ENCODE measurements around the gene PIGZ. TPM values are rescaled to one million over a fixed set of nuclear protein-coding genes. Genes with fewer than 3 reads are reported as not detected.

Gene PIGZ
- 0.68 and 0.69 TPM in 2 replicates for total RNA-seq (2021)
- Bru-seq, nascent RNA: percentile 37 among the genes with signal in this experiment
- BruChase-seq, experiment 1, labeled RNA remaining after a 2-hour chase: percentile 32 among the genes with signal in this experiment
- percentile 40 among the genes with signal in this experiment for BruChase-seq, experiment 2, labeled RNA remaining after a 6-hour chase
- long read RNA-seq, partial matches to known transcripts: 0 of 1 reads
- long read RNA-seq, other reads (novel, unspliced or antisense): 0 of 1 reads

DNA sequence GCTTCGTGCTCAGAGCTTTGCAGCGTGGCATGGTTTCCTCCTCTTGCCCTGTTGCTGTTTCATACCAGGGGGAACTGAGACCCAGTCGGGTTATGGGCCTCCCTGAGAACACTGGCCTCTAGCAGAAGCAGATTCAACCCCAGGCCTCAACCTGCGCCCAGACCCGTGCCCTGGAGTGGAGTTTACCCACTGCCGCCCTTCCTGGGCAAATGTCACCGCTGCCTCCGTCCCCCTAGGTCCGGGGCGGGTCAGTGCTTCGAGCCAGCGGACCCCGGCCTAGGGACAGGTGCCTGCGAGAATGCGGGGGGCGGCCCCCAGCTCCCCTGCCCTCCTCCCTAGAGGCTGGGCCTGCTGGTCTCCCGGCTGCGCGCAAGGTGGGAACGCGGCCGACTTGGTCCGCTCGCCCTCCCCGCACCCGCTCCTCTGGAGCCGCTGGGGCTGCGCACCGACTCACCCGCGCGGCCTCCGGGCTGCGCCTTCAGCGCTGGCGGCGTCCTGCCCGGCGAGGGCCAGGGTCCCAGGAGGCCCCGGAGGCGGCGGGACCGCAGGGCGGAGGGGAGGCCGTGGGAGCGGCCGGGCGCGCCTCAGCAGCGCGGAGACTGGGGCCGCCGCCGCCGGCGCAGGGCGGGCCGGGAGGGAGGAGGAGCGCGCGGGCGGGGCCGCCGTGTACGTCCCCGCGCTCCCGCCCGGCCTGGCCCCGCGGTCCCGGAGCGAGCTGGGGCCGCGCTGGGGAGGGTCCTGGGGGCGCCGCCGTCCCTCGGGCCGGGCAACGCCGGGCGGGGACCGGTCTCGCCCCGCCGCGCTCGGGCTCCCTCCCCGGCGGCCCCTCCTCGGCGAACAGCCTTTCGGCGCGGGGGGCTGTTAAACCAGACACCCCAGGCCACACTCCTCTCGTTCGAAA is at the start of gene PIGZ:
PIGZ (minus strand) TSS at position 601 of the 901 bp plus-strand sequence. CDS start 16,802 bp downstream, outside the sequence.
- H3K27ac ChIP-seq (ENCODE audit: low read depth, low read length, poor library complexity, severe bottlenecking): peak within 1 kb of the TSS; percentile 34
- ChIA-PET POLR2A (ENCODE audit: low non-redundant PET) (no interaction called here), CTCF (no interaction called here)
- H3K9me3 ChIP-seq (ENCODE audit: low read depth, low read length, poor library complexity, severe bottlenecking): no peaks in the 10 kb centered on the region
- H3K4me3 ChIP-seq (ENCODE audit: low read depth, low read length, poor library complexity, severe bottlenecking): peak within 1 kb of the TSS; percentile 75
- H3K4me1 ChIP-seq (ENCODE audit: insufficient read depth, low read length, poor library complexity, severe bottlenecking): no peaks in the 10 kb centered on the region
- BruUV-seq (replicated peaks): no TSS peak
- intact Hi-C loops (cut with micrococcal nuclease; ENCODE audit: unreplicated experiment): loop anchor here (1.0 to 10.0 kb wide), 3 partner anchors 130 to 434 kb away; no protein-coding TSS in a partner anchor
- TF ChIP-seq EZH2 (IDR thresholded peaks at IDR 0.05; ENCODE audit: borderline replicate concordance, low read depth, low read length, poor library complexity, severe bottlenecking): no peak
- TF ChIP-seq CTCF (conservative IDR thresholded peaks at IDR 0.05; ENCODE audit: low read depth, low read length): no peak
- no peaks in the 10 kb centered on the region for H3K27me3 ChIP-seq (replicated peaks; ENCODE audit: insufficient read depth, low read depth, low read length, poor library complexity)
- peak; percentile 46 for DNase-seq (ENCODE audit: low spot score)
- no peaks in the 10 kb centered on the region for H3K36me3 ChIP-seq (ENCODE audit: insufficient read depth, low read length, poor library complexity, severe bottlenecking)

DNA sequence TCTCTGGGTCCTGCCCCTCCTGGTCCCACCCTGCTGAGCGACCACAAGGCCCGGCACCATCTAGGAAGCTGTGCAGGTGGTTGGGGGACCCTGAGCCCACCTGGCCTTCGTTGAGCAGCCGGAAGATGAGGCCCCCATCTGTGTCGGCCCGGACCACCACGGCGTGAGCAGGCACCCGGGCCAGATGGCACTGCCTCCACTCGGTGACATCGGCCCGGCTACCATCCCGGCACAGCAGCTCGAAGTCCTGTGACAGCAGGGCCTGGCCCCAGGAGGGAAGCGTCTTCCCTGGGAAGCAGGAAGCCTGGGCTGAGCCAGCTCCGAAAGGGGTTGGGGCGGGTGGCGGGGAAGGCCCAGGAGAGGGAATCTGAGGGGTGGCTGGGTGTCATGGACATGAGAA is 48.4 kb upstream of the PIGZ start:
- Histone ChIP-seq H3K9me3 (ENCODE audit: low read depth, low read length, poor library complexity, severe bottlenecking) (no peaks in the 10 kb centered on the region), H3K4me1 (ENCODE audit: insufficient read depth, low read length, poor library complexity, severe bottlenecking) (no peaks in the 10 kb centered on the region), H3K27me3 (replicated peaks; ENCODE audit: insufficient read depth, low read depth, low read length, poor library complexity) (no peaks in the 10 kb centered on the region), H3K4me3 (ENCODE audit: low read depth, low read length, poor library complexity, severe bottlenecking) (no peak overlapping the region), H3K27ac (ENCODE audit: low read depth, low read length, poor library complexity, severe bottlenecking) (no peak overlapping the region), H3K36me3 (ENCODE audit: insufficient read depth, low read length, poor library complexity, severe bottlenecking) (no peaks in the 10 kb centered on the region)
- no peak for TF ChIP-seq CTCF (conservative IDR thresholded peaks at IDR 0.05; ENCODE audit: low read depth, low read length)
- TF ChIP-seq EZH2 (IDR thresholded peaks at IDR 0.05; ENCODE audit: borderline replicate concordance, low read depth, low read length, poor library complexity, severe bottlenecking): no peak
- intact Hi-C loops (cut with micrococcal nuclease; ENCODE audit: unreplicated experiment): no loop called here
- POLR2A ChIA-PET (ENCODE audit: low non-redundant PET): no interaction called here
- CTCF ChIA-PET: no interaction called here
- BruUV-seq (replicated peaks): no TSS peak
- DNase-seq (ENCODE audit: low spot score): no peak

DNA sequence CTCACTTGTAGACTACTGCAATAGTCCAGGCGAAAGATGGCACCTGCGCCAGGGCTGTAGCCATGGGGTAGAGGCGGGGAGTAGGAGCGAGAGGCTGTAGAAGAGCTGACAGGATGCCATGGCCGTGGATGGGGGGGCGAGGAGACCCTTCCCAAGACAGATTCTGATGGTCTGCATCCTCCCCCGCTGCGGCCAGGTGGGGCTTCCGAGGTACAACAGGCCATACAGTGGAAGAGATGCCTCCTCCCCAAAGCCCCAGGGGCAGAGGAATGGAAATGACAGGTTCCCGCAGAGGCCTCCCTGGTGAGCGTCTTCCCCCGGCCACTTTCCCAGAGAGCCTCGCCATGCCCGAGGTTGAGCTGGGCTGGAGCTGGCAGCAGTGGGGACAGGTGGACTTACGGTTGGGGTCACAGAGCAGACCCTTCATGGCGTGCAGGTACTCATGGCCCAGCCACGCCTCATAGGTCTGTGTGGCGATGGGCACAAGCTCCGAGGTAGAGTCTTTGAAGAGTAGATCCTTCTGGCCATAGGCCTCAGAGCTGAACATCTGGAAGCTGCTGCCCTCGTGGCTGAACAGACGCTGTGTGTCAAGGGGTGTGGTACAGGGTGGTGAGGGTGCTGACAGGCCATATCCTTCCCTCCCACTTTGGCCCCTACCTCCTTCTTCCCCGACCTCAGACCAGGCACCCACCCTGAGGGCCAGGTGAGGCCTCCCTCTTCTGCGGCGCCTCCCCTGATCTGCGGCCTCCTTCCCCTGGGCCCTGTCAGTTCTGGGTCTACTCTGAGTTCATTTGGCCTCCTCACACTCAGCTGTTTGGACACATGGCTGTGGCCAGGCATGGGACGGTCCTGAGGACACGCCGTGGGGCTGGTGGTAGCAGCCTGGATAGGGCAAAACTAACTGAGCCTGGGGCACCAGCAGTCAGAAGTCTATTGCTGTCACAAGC is 47.4 kb upstream of the PIGZ start:
- intact Hi-C loops (cut with micrococcal nuclease; ENCODE audit: unreplicated experiment): no loop called here
- no peak for DNase-seq (ENCODE audit: low spot score)
- H3K27ac ChIP-seq (ENCODE audit: low read depth, low read length, poor library complexity, severe bottlenecking): no peak overlapping the region
- H3K9me3 ChIP-seq (ENCODE audit: low read depth, low read length, poor library complexity, severe bottlenecking): no peaks in the 10 kb centered on the region
- H3K4me1 ChIP-seq (ENCODE audit: insufficient read depth, low read length, poor library complexity, severe bottlenecking): no peaks in the 10 kb centered on the region
- H3K36me3 ChIP-seq (ENCODE audit: insufficient read depth, low read length, poor library complexity, severe bottlenecking): no peaks in the 10 kb centered on the region
- TF ChIP-seq CTCF (conservative IDR thresholded peaks at IDR 0.05; ENCODE audit: low read depth, low read length): no peak
- TF ChIP-seq EZH2 (IDR thresholded peaks at IDR 0.05; ENCODE audit: borderline replicate concordance, low read depth, low read length, poor library complexity, severe bottlenecking): no peak
- BruUV-seq (replicated peaks): no TSS peak
- H3K27me3 ChIP-seq (replicated peaks; ENCODE audit: insufficient read depth, low read depth, low read length, poor library complexity): no peaks in the 10 kb centered on the region
- ChIA-PET POLR2A (ENCODE audit: low non-redundant PET) (no interaction called here), CTCF (interaction anchor here (0.7 kb wide), 1 partner anchor 282 kb away, joined by 3 read pairs; no protein-coding TSS in a partner anchor)
- H3K4me3 ChIP-seq (ENCODE audit: low read depth, low read length, poor library complexity, severe bottlenecking): no peak overlapping the region
